Stimulated activated naive CD8-positive, alpha-beta T cell treated with anti-CD3 and anti-CD28 coated beads, Interleukin-15, Interleukin-2, amounts not matched to agents 100 ng/mL and 50 ng/mL, for 24 hours (primary cell): Measurements from ENCODE around the gene OR4K1.
"Not testable (repeated sequence)": the region's sequence is repeated elsewhere in the genome, so short reads cannot be mapped to it uniquely, and the experiment has no call there.

ENCODE experiments used
- H3K27ac Mint-ChIP-seq: one replicate; pipeline ENCODE4 v1.8.0; 2021; ENCODE audit warnings: mild to moderate bottlenecking, mixed read lengths
- H3K27me3 Mint-ChIP-seq: one replicate; pipeline ENCODE4 v1.8.0; 2021; ENCODE audit warnings: mixed read lengths
- H3K36me3 Mint-ChIP-seq: one replicate; pipeline ENCODE4 v1.8.0; 2021; ENCODE audit warnings: low read depth, mixed read lengths
- H3K4me1 Mint-ChIP-seq: one replicate; pipeline ENCODE4 v1.8.0; 2021; ENCODE audit warnings: low read depth, mixed read lengths
- H3K4me3 Mint-ChIP-seq: one replicate; pipeline ENCODE4 v1.8.0; 2021; ENCODE audit warnings: mild to moderate bottlenecking, mixed read lengths
- H3K9me3 Mint-ChIP-seq: one replicate; pipeline ENCODE4 v1.8.0; 2021; ENCODE audit warnings: mixed read lengths

The OR4K1 gene

GRCh38 chr14:19930617-19931016 is at the start of gene OR4K1:
Gene OR4K1, plus strand, starts transcription at chr14:19930917. Its CDS starts 4,750 bp downstream, at chr14:19935667.
- no peak within 1 kb of the TSS for H3K27ac Mint-ChIP-seq
- no peaks in the 10 kb centered on the region for H3K9me3 Mint-ChIP-seq
- H3K36me3 Mint-ChIP-seq, result no peaks in the 10 kb centered on the region
- H3K4me3 Mint-ChIP-seq, result no peak within 1 kb of the TSS
- H3K27me3 Mint-ChIP-seq, result peaks cover 4% of the 10 kb centered on the region
- no peaks in the 10 kb centered on the region for H3K4me1 Mint-ChIP-seq

- H3K27me3 Mint-ChIP-seq, result no peaks in the 10 kb centered on the region
- peaks cover 25% of the 10 kb centered on the region for H3K9me3 Mint-ChIP-seq
- no peaks in the 10 kb centered on the region for H3K36me3 Mint-ChIP-seq
- no peak overlapping the region for H3K27ac Mint-ChIP-seq
- no peaks in the 10 kb centered on the region for H3K4me1 Mint-ChIP-seq
- no peak overlapping the region for H3K4me3 Mint-ChIP-seq
These were observed 35.4 kb upstream of the OR4K1 start for GRCh38 chr14:19895282-19895681.

GRCh38 chr14:19900999-19901398 is 29.7 kb upstream of the OR4K1 start:
- H3K27ac Mint-ChIP-seq, result no peak overlapping the region
- H3K4me1 Mint-ChIP-seq, result no peaks in the 10 kb centered on the region
- peaks cover 19% of the 10 kb centered on the region for H3K9me3 Mint-ChIP-seq
- no peaks in the 10 kb centered on the region for H3K36me3 Mint-ChIP-seq
- H3K4me3 Mint-ChIP-seq, result no peak overlapping the region
- no peaks in the 10 kb centered on the region for H3K27me3 Mint-ChIP-seq

- Mint-ChIP-seq H3K4me1 (no peaks in the 10 kb centered on the region), H3K27me3 (no peaks in the 10 kb centered on the region), H3K27ac (no peak overlapping the region), H3K9me3 (peaks cover 11% of the 10 kb centered on the region), H3K36me3 (no peaks in the 10 kb centered on the region), H3K4me3 (no peak overlapping the region)
These were observed 28.3 kb upstream of the OR4K1 start for GRCh38 chr14:19902409-19902808.

- no peaks in the 10 kb centered on the region for H3K36me3 Mint-ChIP-seq
- H3K27me3 Mint-ChIP-seq, result peaks cover 4% of the 10 kb centered on the region
- no peaks in the 10 kb centered on the region for H3K4me1 Mint-ChIP-seq
- no peak overlapping the region for H3K27ac Mint-ChIP-seq
- H3K9me3 Mint-ChIP-seq, result peaks cover 7% of the 10 kb centered on the region
- H3K4me3 Mint-ChIP-seq, result no peak overlapping the region
These were observed 24.1 kb upstream of the OR4K1 start for GRCh38 chr14:19906665-19907064.

- H3K27me3 Mint-ChIP-seq, result peaks cover 4% of the 10 kb centered on the region
- H3K36me3 Mint-ChIP-seq, result no peaks in the 10 kb centered on the region
- H3K27ac Mint-ChIP-seq, result no peak overlapping the region
- H3K4me3 Mint-ChIP-seq, result no peak overlapping the region
- no peaks in the 10 kb centered on the region for H3K4me1 Mint-ChIP-seq
- no peaks in the 10 kb centered on the region for H3K9me3 Mint-ChIP-seq
These were observed 19.6 kb upstream of the OR4K1 start for GRCh38 chr14:19911114-19911513.

GRCh38 chr14:19917243-19917642 is 13.5 kb upstream of the OR4K1 start:
- Mint-ChIP-seq H3K27ac (no peak overlapping the region), H3K9me3 (no peaks in the 10 kb centered on the region), H3K4me3 (no peak overlapping the region), H3K36me3 (no peaks in the 10 kb centered on the region), H3K4me1 (no peaks in the 10 kb centered on the region), H3K27me3 (no peaks in the 10 kb centered on the region)

GRCh38 chr14:19917955-19918518 is 12.7 kb upstream of the OR4K1 start:
- Mint-ChIP-seq H3K27me3 (no peaks in the 10 kb centered on the region), H3K36me3 (no peaks in the 10 kb centered on the region), H3K27ac (no peak overlapping the region), H3K4me3 (no peak overlapping the region), H3K9me3 (no peaks in the 10 kb centered on the region), H3K4me1 (no peaks in the 10 kb centered on the region)

- no peaks in the 10 kb centered on the region for H3K9me3 Mint-ChIP-seq
- H3K36me3 Mint-ChIP-seq, result no peaks in the 10 kb centered on the region
- H3K4me3 Mint-ChIP-seq, result no peak overlapping the region
- H3K27me3 Mint-ChIP-seq, result no peaks in the 10 kb centered on the region
- H3K27ac Mint-ChIP-seq, result no peak overlapping the region
- no peaks in the 10 kb centered on the region for H3K4me1 Mint-ChIP-seq
These were observed 12.0 kb upstream of the OR4K1 start for GRCh38 chr14:19918553-19919264.

- no peaks in the 10 kb centered on the region for H3K4me1 Mint-ChIP-seq
These were observed 10.6 kb upstream of the OR4K1 start, which contains the start of gene OR4K5 for GRCh38 chr14:19920021-19920657. Gene OR4K5, plus strand, starts transcription at chr14:19920607. Its CDS starts 0 bp downstream, at chr14:19920607.

GRCh38 chr14:19941668-19942067 is 11.0 kb downstream of the OR4K1 start:
- Mint-ChIP-seq H3K9me3 (no peaks in the 10 kb centered on the region), H3K36me3 (no peaks in the 10 kb centered on the region), H3K4me3 (no peak overlapping the region), H3K27ac (no peak overlapping the region), H3K27me3 (no peaks in the 10 kb centered on the region), H3K4me1 (no peaks in the 10 kb centered on the region)

More at GRCh38 chr14:19920021-19920657, 10.6 kb upstream of the OR4K1 start, which contains the start of gene OR4K5:
- no peaks in the 10 kb centered on the region for H3K27me3 Mint-ChIP-seq
- H3K27ac Mint-ChIP-seq, result no peak within 1 kb of the TSS
- H3K4me3 Mint-ChIP-seq, result no peak within 1 kb of the TSS
- H3K9me3 Mint-ChIP-seq, result no peaks in the 10 kb centered on the region
- no peaks in the 10 kb centered on the region for H3K36me3 Mint-ChIP-seq

GRCh38 chr14:19947413-19948090 is 16.8 kb downstream of the OR4K1 start:
- Mint-ChIP-seq H3K4me3 (no peak overlapping the region), H3K27me3 (no peaks in the 10 kb centered on the region), H3K27ac (no peak overlapping the region), H3K36me3 (no peaks in the 10 kb centered on the region), H3K4me1 (no peaks in the 10 kb centered on the region), H3K9me3 (no peaks in the 10 kb centered on the region)

GRCh38 chr14:19949218-19949617 is 18.5 kb downstream of the OR4K1 start:
- H3K9me3 Mint-ChIP-seq, result no peaks in the 10 kb centered on the region
- no peaks in the 10 kb centered on the region for H3K36me3 Mint-ChIP-seq
- H3K4me3 Mint-ChIP-seq, result no peak overlapping the region
- no peak overlapping the region for H3K27ac Mint-ChIP-seq
- no peaks in the 10 kb centered on the region for H3K4me1 Mint-ChIP-seq
- H3K27me3 Mint-ChIP-seq, result no peaks in the 10 kb centered on the region

- not testable (repeated sequence) for H3K9me3 Mint-ChIP-seq, H3K27me3 Mint-ChIP-seq, H3K36me3 Mint-ChIP-seq, H3K27ac Mint-ChIP-seq, H3K4me1 Mint-ChIP-seq, H3K4me3 Mint-ChIP-seq
These were observed 39.0 kb downstream of the OR4K1 start for GRCh38 chr14:19969735-19970134.

- H3K27ac Mint-ChIP-seq, result no peak overlapping the region
- no peak overlapping the region for H3K4me3 Mint-ChIP-seq
- peaks cover 21% of the 10 kb centered on the region for H3K4me1 Mint-ChIP-seq
- peaks cover 7% of the 10 kb centered on the region for H3K9me3 Mint-ChIP-seq
- H3K27me3 Mint-ChIP-seq, result no peaks in the 10 kb centered on the region
- H3K36me3 Mint-ChIP-seq, result no peaks in the 10 kb centered on the region
These were observed 44.1 kb downstream of the OR4K1 start for GRCh38 chr14:19974844-19975243.
